Thoracic aorta (tissue), 2 donors: ENCODE results near the gene TMEM30B. TPM values are rescaled to one million over a fixed set of nuclear protein-coding genes. Genes with fewer than 3 reads are reported as not detected.

ENCODE experiments used
- ATAC-seq: fragments of 150-250 bp; one replicate; pipeline ENCODE4 v1.8.0; 2017; ENCODE audit warnings: low read depth; ENCODE audit not compliant: insufficient number of reproducible peaks, low FRiP score
- DNase-seq: peaks from one replicate; pipeline ENCODE4 v3.0.0-alpha.2; 2020; ENCODE audit warnings: low spot score
- H3K27ac ChIP-seq, 2 donors: fragments of 200-600 bp; sonication (generic); 1 replicate in 1 of 2; 2 replicates in 1 of 2; pipeline ENCODE4 v1.5.1; 2016; ENCODE audit warnings: mild to moderate bottlenecking in 2 of 2, moderate library complexity in 2 of 2
- H3K27me3 ChIP-seq: fragments of 200-600 bp; sonication (generic); replicated peaks from 2 replicates; pipeline ENCODE4 v1.6.0; 2016; ENCODE audit warnings: mild to moderate bottlenecking; ENCODE audit not compliant: insufficient read depth
- H3K36me3 ChIP-seq: fragments of 200-600 bp; sonication (generic); one replicate; pipeline ENCODE4 v1.5.1; 2016
- H3K4me1 ChIP-seq, 2 donors: fragments of 200-600 bp; sonication (generic); 1 replicate in 1 of 2; 2 replicates in 1 of 2; pipeline versions ENCODE4 v1.5.1 to v1.6.0; 2016; ENCODE audit warnings: low read depth in 2 of 2, mild to moderate bottlenecking in 1 of 2; ENCODE audit not compliant: control insufficient read depth in 1 of 2
- H3K4me3 ChIP-seq: fragments of 200-600 bp; sonication (generic); 2 replicates; pipeline ENCODE4 v1.5.1; 2016; ENCODE audit warnings: mild to moderate bottlenecking
- H3K9me3 ChIP-seq: fragments of 200-600 bp; sonication (generic); 2 replicates; pipeline ENCODE4 v1.5.1; 2016
- total RNA-seq, 2 donors: library from RNA; depleted of rRNA; stranded (reverse); fragments of >200 nt; gene quantifications; one replicate each; pipeline versions ENCODE4 v1.1.0 to v1.2.3, GENCODE V29; 2016
- TF ChIP-seq, protein P1 (sequence below): fragments of 200-600 bp; sonication (generic); IDR thresholded peaks from one replicate; pipeline ENCODE4 v1.5.1; 2019; ENCODE audit warnings: antibody characterized with exemption

Gene TMEM30B
- total RNA-seq, 2 donors from 2014 or later: 46.9 to 51.0 TPM

DNA sequence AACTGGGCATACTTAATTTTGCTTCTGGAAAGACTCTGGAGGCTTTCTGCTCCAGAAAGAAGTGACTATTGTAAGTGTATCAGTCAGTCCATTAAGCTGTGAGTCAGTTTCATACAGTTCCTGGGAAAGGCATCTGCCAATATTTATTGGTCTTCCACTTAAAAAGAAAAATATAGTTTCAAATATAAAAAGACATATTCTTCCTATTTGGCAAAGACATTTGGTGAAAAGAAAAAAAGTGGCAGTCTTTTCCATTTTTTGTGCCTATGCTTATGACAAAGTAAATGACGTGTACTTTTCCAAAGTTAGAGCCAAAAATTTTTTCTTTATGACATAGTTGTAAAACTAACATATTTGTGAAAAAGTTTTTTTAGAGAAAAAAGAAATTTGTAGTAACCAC, 12.3 kb downstream of the TMEM30B start:
- DNase-seq (no peak), ATAC-seq (no peak)
- Histone ChIP-seq H3K36me3 (no peaks in the 10 kb centered on the region), H3K4me1 (peaks cover 14 to 17% of the 10 kb centered on the region in 2 donors), H3K27ac (peak overlapping the region in 1 of 2 donors; percentile 16), H3K4me3 (no peak overlapping the region), H3K9me3 (no peaks in the 10 kb centered on the region), H3K27me3 (no peaks in the 10 kb centered on the region)
- TF ChIP-seq, protein P1, sequence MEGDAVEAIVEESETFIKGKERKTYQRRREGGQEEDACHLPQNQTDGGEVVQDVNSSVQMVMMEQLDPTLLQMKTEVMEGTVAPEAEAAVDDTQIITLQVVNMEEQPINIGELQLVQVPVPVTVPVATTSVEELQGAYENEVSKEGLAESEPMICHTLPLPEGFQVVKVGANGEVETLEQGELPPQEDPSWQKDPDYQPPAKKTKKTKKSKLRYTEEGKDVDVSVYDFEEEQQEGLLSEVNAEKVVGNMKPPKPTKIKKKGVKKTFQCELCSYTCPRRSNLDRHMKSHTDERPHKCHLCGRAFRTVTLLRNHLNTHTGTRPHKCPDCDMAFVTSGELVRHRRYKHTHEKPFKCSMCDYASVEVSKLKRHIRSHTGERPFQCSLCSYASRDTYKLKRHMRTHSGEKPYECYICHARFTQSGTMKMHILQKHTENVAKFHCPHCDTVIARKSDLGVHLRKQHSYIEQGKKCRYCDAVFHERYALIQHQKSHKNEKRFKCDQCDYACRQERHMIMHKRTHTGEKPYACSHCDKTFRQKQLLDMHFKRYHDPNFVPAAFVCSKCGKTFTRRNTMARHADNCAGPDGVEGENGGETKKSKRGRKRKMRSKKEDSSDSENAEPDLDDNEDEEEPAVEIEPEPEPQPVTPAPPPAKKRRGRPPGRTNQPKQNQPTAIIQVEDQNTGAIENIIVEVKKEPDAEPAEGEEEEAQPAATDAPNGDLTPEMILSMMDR: no peak

DNA sequence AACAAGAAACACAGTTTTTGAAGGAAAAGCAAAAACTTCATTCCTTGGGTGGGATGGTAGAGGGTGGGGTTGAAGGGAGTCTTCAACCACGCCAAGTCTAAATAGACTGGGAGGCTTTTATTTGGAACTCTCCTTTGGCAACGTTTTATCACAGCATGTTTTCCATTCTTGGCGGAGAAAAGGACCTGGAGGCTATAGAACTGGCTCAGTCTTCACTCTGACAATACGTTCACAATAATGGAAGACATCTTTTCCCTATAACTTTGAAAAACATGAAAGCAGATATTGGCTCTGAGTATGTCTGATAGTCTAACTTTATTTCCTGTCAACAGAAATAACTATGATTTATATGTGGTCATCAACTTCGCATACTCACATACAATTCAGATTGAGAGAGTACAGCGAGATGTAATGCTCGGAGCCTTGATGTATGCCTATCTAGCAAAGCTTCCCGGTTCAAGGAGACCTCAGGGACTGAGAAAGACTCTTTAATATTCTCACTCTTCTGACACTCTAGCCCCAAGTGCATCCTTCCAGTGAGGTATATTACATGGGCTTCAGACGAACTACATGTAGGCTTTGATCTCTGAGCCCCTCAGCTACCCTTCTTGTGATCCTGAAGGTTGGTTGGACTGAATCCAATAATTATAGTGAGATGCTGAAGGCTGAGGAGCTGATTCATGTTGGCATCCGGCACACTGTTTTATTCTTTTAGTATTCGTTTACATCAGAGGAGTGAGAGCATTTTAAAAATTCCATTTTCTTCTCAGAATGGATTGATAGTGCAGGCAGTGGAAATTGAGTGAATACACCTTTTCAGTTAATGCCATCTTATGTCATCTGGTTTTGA, 14.0 kb downstream of the TMEM30B start:
- TF ChIP-seq, protein P1: no peak
- H3K27ac ChIP-seq: no peak overlapping the region
- peaks cover 8 to 10% of the 10 kb centered on the region in 2 donors for H3K4me1 ChIP-seq
- DNase-seq (no peak), ATAC-seq (no peak)
- H3K36me3 ChIP-seq: no peaks in the 10 kb centered on the region
- no peaks in the 10 kb centered on the region for H3K27me3 ChIP-seq
- H3K4me3 ChIP-seq: no peak overlapping the region
- H3K9me3 ChIP-seq: no peaks in the 10 kb centered on the region

DNA sequence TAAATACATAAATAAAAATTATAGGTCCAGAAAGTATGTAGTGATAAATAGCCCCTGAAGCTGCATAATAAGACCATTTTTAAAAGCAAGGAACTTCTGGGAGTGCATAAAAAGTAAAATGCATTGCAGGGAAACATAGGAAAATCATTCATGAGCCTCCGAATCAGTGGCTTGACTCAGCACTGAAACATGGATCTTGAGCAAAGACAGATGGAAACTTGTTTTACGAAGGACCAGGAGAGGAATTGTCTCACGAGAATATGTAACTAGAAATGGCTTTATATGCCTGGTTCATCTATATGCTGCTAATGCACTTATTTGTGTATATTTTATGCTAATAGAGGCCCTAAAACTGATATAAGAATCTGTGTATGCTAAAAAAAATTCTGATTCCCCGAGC, 14.7 kb downstream of the TMEM30B start:
- Histone ChIP-seq H3K27ac (no peak overlapping the region), H3K4me3 (no peak overlapping the region), H3K27me3 (no peaks in the 10 kb centered on the region), H3K4me1 (peaks cover 8 to 10% of the 10 kb centered on the region in 2 donors), H3K36me3 (no peaks in the 10 kb centered on the region), H3K9me3 (no peaks in the 10 kb centered on the region)
- TF ChIP-seq, protein P1: no peak
- no peak for DNase-seq
- ATAC-seq: no peak

DNA sequence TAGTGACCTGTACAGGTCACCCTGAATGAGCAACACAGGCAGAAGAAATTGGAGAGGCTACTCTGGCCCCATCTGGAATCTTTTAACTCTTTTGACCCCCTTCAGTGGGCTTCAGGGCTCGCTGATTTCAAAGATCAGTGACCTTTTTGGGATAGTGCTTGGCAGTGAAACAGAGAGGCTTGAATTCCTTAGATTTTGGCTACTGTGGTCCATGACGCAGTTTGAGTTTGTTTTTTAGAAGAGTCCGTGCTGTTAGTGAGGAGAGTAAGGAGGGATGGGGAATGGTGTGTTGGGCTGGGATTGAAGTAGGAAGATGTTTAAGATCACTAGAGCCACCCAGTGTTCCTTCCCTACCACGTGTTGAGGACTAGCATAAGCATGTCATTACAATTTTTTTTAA, 16.5 kb downstream of the TMEM30B start:
- Histone ChIP-seq H3K27ac (no peak overlapping the region), H3K27me3 (no peaks in the 10 kb centered on the region), H3K9me3 (no peaks in the 10 kb centered on the region), H3K4me1 (peaks cover 4 to 10% of the 10 kb centered on the region in 2 donors), H3K36me3 (no peaks in the 10 kb centered on the region), H3K4me3 (no peak overlapping the region)
- DNase-seq (no peak), ATAC-seq (no peak)
- TF ChIP-seq, protein P1: no peak

DNA sequence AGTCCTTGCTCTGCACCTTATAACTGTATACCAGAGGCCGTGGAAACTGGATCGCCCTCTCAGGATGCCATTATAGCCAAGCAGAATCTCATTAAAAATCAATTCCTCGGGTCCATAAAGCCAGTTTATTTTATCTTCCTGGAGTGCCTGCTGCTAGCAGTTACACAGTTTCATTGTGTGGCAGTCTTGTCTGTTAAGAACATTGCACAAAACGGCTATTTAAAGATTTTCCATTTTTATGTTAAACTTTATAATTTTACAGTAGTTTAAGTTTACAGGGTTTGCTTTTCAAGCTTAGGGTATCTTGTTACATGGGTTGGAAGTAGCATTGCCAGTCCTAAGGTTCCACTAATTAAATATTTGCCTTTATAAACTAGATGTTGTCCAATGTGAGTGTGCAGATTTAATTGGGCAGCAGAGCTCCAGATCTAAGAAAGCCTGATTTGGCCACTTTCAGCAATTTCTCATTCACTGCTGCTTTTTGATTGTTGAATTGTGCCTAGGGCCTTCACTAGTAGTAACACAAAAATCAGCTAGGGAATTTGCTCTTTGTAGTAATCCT, 17.0 kb downstream of the TMEM30B start:
- ATAC-seq: no peak
- TF ChIP-seq, protein P1: no peak
- no peaks in the 10 kb centered on the region for H3K36me3 ChIP-seq
- H3K9me3 ChIP-seq: no peaks in the 10 kb centered on the region
- no peak overlapping the region for H3K4me3 ChIP-seq
- H3K4me1 ChIP-seq: peaks cover 0 to 10% of the 10 kb centered on the region in 2 donors
- no peak overlapping the region for H3K27ac ChIP-seq
- DNase-seq: no peak
- H3K27me3 ChIP-seq: no peaks in the 10 kb centered on the region
